Breast epithelium (tissue), 4 donors: ENCODE measurements around the gene PTPRS. TPM values are rescaled to one million over a fixed set of nuclear protein-coding genes. Genes with fewer than 3 reads are reported as not detected.
"Not testable (repeated sequence)": the region's sequence is repeated elsewhere in the genome, so short reads cannot be mapped to it uniquely, and the experiment has no call there.

Experiments used
- DNase-seq, 2 donors: peaks; one replicate each; pipeline ENCODE4 v3.0.0-alpha.2; 2019; ENCODE audit warnings: low spot score in 2 of 2
- H3K27ac ChIP-seq, 2 donors: fragments of 200-600 bp; sonication (generic) in 1 of 2; one replicate each; pipeline ENCODE4 v1.5.1; 2016 to 2019; ENCODE audit warnings: mild to moderate bottlenecking in 1 of 2
- H3K27me3 ChIP-seq, 2 donors: fragments of 200-600 bp; sonication (generic) in 1 of 2; one replicate each; pipeline versions ENCODE4 v1.5.1 to v1.6.0; 2017 to 2019; ENCODE audit warnings: control low read depth in 1 of 2, mild to moderate bottlenecking in 1 of 2
- H3K36me3 ChIP-seq: fragments of 200-600 bp; one replicate; pipeline ENCODE4 v1.5.1; 2019
- H3K4me1 ChIP-seq, 2 donors: fragments of 200-600 bp; sonication (generic); one replicate each; pipeline ENCODE4 v1.5.1; 2016 to 2019; ENCODE audit warnings: control low read depth in 1 of 2
- H3K4me3 ChIP-seq, 3 donors: fragments of 200-600 bp; sonication (generic); 1 replicate in 2 of 3; 2 replicates in 1 of 3; pipeline ENCODE4 v1.5.1; 2016 to 2019; ENCODE audit warnings: mild to moderate bottlenecking in 3 of 3, moderate library complexity in 2 of 3
- H3K9me3 ChIP-seq, 2 donors: fragments of 200-600 bp; sonication (generic) in 1 of 2; one replicate each; pipeline ENCODE4 v1.5.1; 2016 to 2019; ENCODE audit warnings: control low read depth in 1 of 2
- CTCF ChIP-seq, 3 donors: fragments of 450-650 bp; IDR thresholded peaks; one replicate each; pipeline ENCODE4 v1.5.1; 2016 to 2017; ENCODE audit warnings: antibody characterized with exemption in 3 of 3, mild to moderate bottlenecking in 3 of 3, moderate library complexity in 3 of 3
- POLR2A ChIP-seq: fragments of 450-650 bp; IDR thresholded peaks from one replicate; pipeline ENCODE4 v1.6.1; 2016; ENCODE audit warnings: antibody characterized with exemption, mild to moderate bottlenecking, moderate library complexity
- POLR2AphosphoS5 ChIP-seq, 3 donors: sonication (generic); formaldehyde crosslinking; IDR thresholded peaks; one replicate each; pipeline ENCODE4 v1.6.1; 2017; ENCODE audit warnings: antibody characterized with exemption in 3 of 3
- intact Hi-C: fragments of 100-400 bp; cut with DNase I; formaldehyde crosslinking; loops from one replicate; pipeline ENCODE4 v1.15.1; 2023; ENCODE audit warnings: low total_unique reads
- total RNA-seq, 3 donors: library from RNA; depleted of rRNA; stranded (reverse); fragments of >200 nt; gene quantifications; one replicate each; pipeline ENCODE4 v1.1.0, GENCODE V29; 2016

The PTPRS gene
- total RNA-seq, 3 donors from 2014 or later = 111 to 603 (median 114) TPM

GRCh38 chr19:5367530-5368133 lies 27.0 kb upstream of the PTPRS start:
- peaks cover 0 to 28% of the 10 kb centered on the region in 2 donors for H3K27me3 ChIP-seq
- intact Hi-C loops = no loop called here
- H3K36me3 ChIP-seq = no peaks in the 10 kb centered on the region
- TF ChIP-seq CTCF (IDR thresholded peaks at IDR 0.05) = no peak
- no peak for TF ChIP-seq POLR2AphosphoS5 (IDR thresholded peaks at IDR 0.05)
- no peak for TF ChIP-seq POLR2A
- no peaks in the 10 kb centered on the region for H3K9me3 ChIP-seq
- no peak for DNase-seq
- no peaks in the 10 kb centered on the region for H3K4me1 ChIP-seq
- no peak overlapping the region for H3K27ac ChIP-seq
- no peak overlapping the region for H3K4me3 ChIP-seq

GRCh38 chr19:5365905-5366304 lies 25.3 kb upstream of the PTPRS start:
- Histone ChIP-seq H3K27ac (no peak overlapping the region), H3K36me3 (no peaks in the 10 kb centered on the region), H3K9me3 (no peaks in the 10 kb centered on the region), H3K4me3 (no peak overlapping the region), H3K4me1 (no peaks in the 10 kb centered on the region), H3K27me3 (peaks cover 0 to 28% of the 10 kb centered on the region in 2 donors)
- DNase-seq = no peak
- TF ChIP-seq POLR2AphosphoS5 (IDR thresholded peaks at IDR 0.05) (no peak), CTCF (IDR thresholded peaks at IDR 0.05) (no peak), POLR2A (no peak)
- intact Hi-C loops = no loop called here

DNA sequence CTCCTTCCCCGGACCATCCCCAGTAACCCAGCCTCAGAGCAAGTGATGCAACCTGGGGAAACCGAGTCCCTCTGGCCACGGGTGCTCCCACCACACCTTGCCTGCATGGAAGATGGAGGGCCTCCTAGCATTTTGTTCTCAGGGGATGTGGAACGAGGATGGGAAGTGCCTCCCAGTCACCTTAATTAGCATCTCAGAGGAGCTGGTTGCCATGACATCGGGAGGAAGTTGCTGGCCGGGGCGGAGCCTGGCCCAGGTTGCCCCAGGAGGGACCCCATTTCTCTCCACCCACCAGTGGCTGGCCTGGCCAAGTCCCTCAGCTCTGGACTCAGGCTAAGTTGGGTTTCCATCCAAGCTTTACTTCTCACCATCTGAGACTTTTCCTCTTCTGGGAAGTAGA lies 24.1 kb upstream of the PTPRS start:
- no peak overlapping the region for H3K4me3 ChIP-seq
- intact Hi-C loops = no loop called here
- no peaks in the 10 kb centered on the region for H3K9me3 ChIP-seq
- H3K4me1 ChIP-seq = no peaks in the 10 kb centered on the region
- no peak overlapping the region for H3K27ac ChIP-seq
- peaks cover 0 to 33% of the 10 kb centered on the region in 2 donors for H3K27me3 ChIP-seq
- no peak for DNase-seq
- TF ChIP-seq CTCF (IDR thresholded peaks at IDR 0.05) = no peak
- TF ChIP-seq POLR2AphosphoS5 (IDR thresholded peaks at IDR 0.05) = no peak
- TF ChIP-seq POLR2A = no peak
- H3K36me3 ChIP-seq = no peaks in the 10 kb centered on the region

- H3K36me3 ChIP-seq, H3K4me1 ChIP-seq, DNase-seq, H3K27ac ChIP-seq, H3K4me3 ChIP-seq, intact Hi-C loops, H3K9me3 ChIP-seq: not testable (repeated sequence)
- H3K27me3 ChIP-seq = peaks cover 0 to 52% of the 10 kb centered on the region in 2 donors
These were observed 21.2 kb upstream of the PTPRS start for GRCh38 chr19:5361839-5362238.

- no peak for DNase-seq
- intact Hi-C loops = no loop called here
- Histone ChIP-seq H3K27ac (no peak overlapping the region), H3K9me3 (no peaks in the 10 kb centered on the region), H3K36me3 (no peaks in the 10 kb centered on the region), H3K4me3 (no peak overlapping the region), H3K27me3 (peaks cover 0 to 52% of the 10 kb centered on the region in 2 donors), H3K4me1 (no peaks in the 10 kb centered on the region)
- TF ChIP-seq POLR2AphosphoS5 (IDR thresholded peaks at IDR 0.05) (no peak), POLR2A (no peak), CTCF (IDR thresholded peaks at IDR 0.05) (no peak)
These were observed 20.8 kb upstream of the PTPRS start for GRCh38 chr19:5361407-5361806.
